H1 (cell line): ENCODE measurements around the gene IZUMO4.

Experiments used
- CTCF ChIP-seq, 3 experiments: IDR thresholded peaks; 1 replicate in 2 of 3; 2 replicates in 1 of 3; pipeline versions ENCODE4 v1.5.1 to v1.6.1; 2011; ENCODE audit warnings: low read length in 3 of 3, mild to moderate bottlenecking in 3 of 3, inconsistent platforms in 2 of 3, low read depth in 1 of 3, moderate library complexity in 1 of 3; ENCODE audit not compliant: insufficient read depth in 1 of 3; ENCODE audit errors: control extremely low read depth in 1 of 3
- HDAC6 ChIP-seq: IDR thresholded peaks from one replicate; pipeline ENCODE4 v1.7.1; 2012; ENCODE audit warnings: low read depth, mild to moderate bottlenecking, inconsistent platforms, low read length, moderate library complexity
- TF ChIP-seq, protein P1 (sequence below): IDR thresholded peaks from 2 replicates; pipeline ENCODE4 v1.6.1; 2011; ENCODE audit warnings: low read length, improper control_type of control experiment

DNA sequence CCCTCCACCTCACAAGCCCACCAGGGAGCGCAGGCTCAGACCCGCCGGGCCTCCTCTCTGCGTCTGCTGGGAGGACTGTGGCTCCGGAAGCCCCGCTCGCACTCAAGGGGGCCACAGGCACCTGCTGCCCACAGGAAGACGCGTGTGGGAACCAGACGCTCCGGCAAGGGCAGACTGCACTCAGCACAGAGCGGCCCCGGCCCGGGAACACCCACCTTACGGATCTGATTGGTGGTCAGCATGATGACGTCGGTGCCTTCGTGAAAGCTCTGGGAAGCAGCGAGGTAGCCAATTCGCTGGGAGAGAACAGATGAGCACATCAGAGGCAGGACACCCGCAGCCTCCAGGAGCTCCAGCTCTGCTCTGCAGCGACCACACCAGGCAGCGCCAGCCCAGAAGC lies 40.1 kb downstream of the IZUMO4 start:
- TF ChIP-seq HDAC6, result no peak
- TF ChIP-seq, protein P1, sequence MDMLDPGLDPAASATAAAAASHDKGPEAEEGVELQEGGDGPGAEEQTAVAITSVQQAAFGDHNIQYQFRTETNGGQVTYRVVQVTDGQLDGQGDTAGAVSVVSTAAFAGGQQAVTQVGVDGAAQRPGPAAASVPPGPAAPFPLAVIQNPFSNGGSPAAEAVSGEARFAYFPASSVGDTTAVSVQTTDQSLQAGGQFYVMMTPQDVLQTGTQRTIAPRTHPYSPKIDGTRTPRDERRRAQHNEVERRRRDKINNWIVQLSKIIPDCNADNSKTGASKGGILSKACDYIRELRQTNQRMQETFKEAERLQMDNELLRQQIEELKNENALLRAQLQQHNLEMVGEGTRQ, result no peak
- no peak for TF ChIP-seq CTCF (IDR thresholded peaks at IDR 0.05; ENCODE audit: control extremely low read depth in 1 of 3, insufficient read depth in 1 of 3, low read depth in 1 of 3, low read length in 3 of 3)
